HCT116 (cell line): ENCODE data around the gene EPYC. TPM values are rescaled to one million over a fixed set of nuclear protein-coding genes. Genes with fewer than 3 reads are reported as not detected.

Experiments used
- ATAC-seq: fragments of 200-7000 bp; cut with Tn5 transposase; 2 replicates; pipeline ENCODE4 v1.9.1; 2020; ENCODE audit warnings: mild to moderate bottlenecking, moderate library complexity
- BruUV-seq: library from RNA; stranded (reverse); fragments of 400-500 nt; replicated peaks from 2 replicates; lab custom pipeline; 2021; lab: Mats Ljungman, UMichigan
- CTCF ChIA-PET: fragments of 300-600 bp; sonication (Branson Sonifier 250); formaldehyde crosslinking; loops from one replicate; lab custom pipeline; 2021; ENCODE audit warnings: antibody characterized with exemption; lab: Charles Lee
- POLR2A ChIA-PET: fragments of 300-600, 350-600 bp; sonication (Branson Sonifier 250); formaldehyde crosslinking; loops from one replicate; lab custom pipeline; 2021; ENCODE audit warnings: antibody characterized with exemption; lab: Charles Lee
- RAD21 ChIA-PET, 2 experiments: fragments of 300-600 bp; sonication (Branson Sonifier 250); formaldehyde crosslinking; loops; one replicate each; lab custom pipeline; 2023; ENCODE audit warnings: low total read pairs in 2 of 2; ENCODE audit not compliant: uncharacterized antibody in 2 of 2, unreplicated experiment in 2 of 2, low non-redundant PET in 1 of 2; lab: Charles Lee
- DNase-seq: peaks from one replicate; pipeline ENCODE4 v3.0.0-alpha.2; 2010; ENCODE audit warnings: low read depth, low spot score
- H2AFZ ChIP-seq: fragments of 200-600 bp; shearing (Covaris generic), sonication (generic); 2 replicates; pipeline ENCODE4 v1.6.1; 2017; ENCODE audit warnings: low read depth, mixed run types, mixed read lengths, antibody characterized with exemption, low read length; ENCODE audit not compliant: poor library complexity, severe bottlenecking
- H3K27ac ChIP-seq: 2 replicates; pipeline ENCODE4 v1.5.1; 2012; ENCODE audit warnings: low read depth, low read length
- H3K27me3 ChIP-seq: fragments of 200-600 bp; sonication (generic); 2 replicates; pipeline ENCODE4 v1.6.1; 2016; ENCODE audit warnings: mixed run types, low read length, mixed read lengths; ENCODE audit not compliant: insufficient read depth
- H3K36me3 ChIP-seq, 2 experiments: fragments of 200-500 bp in 1 of 2; fragments of 200-600 bp in 1 of 2; sonication (Bioruptor generic) in 1 of 2; sonication (generic) in 1 of 2; 2 replicates each; pipeline versions ENCODE4 v1.5.1 to v1.6.1; 2014 to 2016; ENCODE audit warnings: low read length in 2 of 2, inconsistent platforms in 1 of 2, mixed read lengths in 1 of 2, mixed run types in 1 of 2; ENCODE audit not compliant: insufficient read depth in 2 of 2, control insufficient read depth in 1 of 2
- H3K4me1 ChIP-seq, 2 experiments: fragments of 200-600 bp in 1 of 2; sonication (generic) in 1 of 2; 2 replicates each; pipeline versions ENCODE4 v1.5.1 to v1.6.1; 2012 to 2017; ENCODE audit warnings: low read length in 2 of 2, inconsistent platforms in 1 of 2, mild to moderate bottlenecking in 1 of 2, mixed read lengths in 1 of 2, mixed run types in 1 of 2, moderate library complexity in 1 of 2; ENCODE audit not compliant: insufficient read depth in 2 of 2, control insufficient read depth in 1 of 2
- H3K4me2 ChIP-seq: fragments of 200-600 bp; sonication (generic); 2 replicates; pipeline ENCODE4 v1.6.1; 2017; ENCODE audit warnings: mixed run types, low read length, mixed read lengths
- H3K4me3 ChIP-seq, 2 experiments: fragments of 200-600 bp in 1 of 2; sonication (generic) in 1 of 2; replicated peaks in 1 of 2; 2 replicates each; pipeline ENCODE4 v1.5.1; 2011 to 2016; ENCODE audit warnings: low read length in 2 of 2, control low read depth in 1 of 2, low read depth in 1 of 2, mild to moderate bottlenecking in 1 of 2, mixed read lengths in 1 of 2, mixed run types in 1 of 2
- H3K79me2 ChIP-seq: fragments of 200-600 bp; sonication (generic); 2 replicates; pipeline ENCODE4 v1.6.1; 2017; ENCODE audit warnings: mild to moderate bottlenecking, mixed run types, low read length, moderate library complexity, mixed read lengths; ENCODE audit not compliant: insufficient read depth
- H3K9ac ChIP-seq: fragments of 200-600 bp; sonication (generic); 2 replicates; pipeline ENCODE4 v1.6.1; 2016; ENCODE audit warnings: low read length, mixed read lengths
- H3K9me2 ChIP-seq: fragments of 200-600 bp; sonication (generic), shearing (Covaris generic); 2 replicates; pipeline ENCODE4 v1.6.1; 2017; ENCODE audit warnings: mixed run types, mild to moderate bottlenecking, moderate library complexity; ENCODE audit not compliant: insufficient read depth
- H3K9me3 ChIP-seq, 2 experiments: fragments of 200-500 bp in 1 of 2; fragments of 200-600 bp in 1 of 2; sonication (Bioruptor generic) in 1 of 2; sonication (generic) in 1 of 2; 2 replicates each; pipeline ENCODE4 v1.6.1; 2014 to 2017; ENCODE audit warnings: low read length in 2 of 2, mixed read lengths in 2 of 2, inconsistent platforms in 1 of 2, low read depth in 1 of 2, mild to moderate bottlenecking in 1 of 2, mixed run types in 1 of 2, moderate library complexity in 1 of 2; ENCODE audit not compliant: control insufficient read depth in 1 of 2, insufficient read depth in 1 of 2
- H4K20me1 ChIP-seq: fragments of 200-600 bp; sonication (generic), shearing (Covaris generic); 2 replicates; pipeline ENCODE4 v1.6.1; 2017; ENCODE audit warnings: mixed run types, mild to moderate bottlenecking, moderate library complexity; ENCODE audit not compliant: insufficient read depth
- EGR1 ChIP-seq: IDR thresholded peaks from 2 replicates; pipeline ENCODE4 v1.6.1; 2012; ENCODE audit warnings: low read depth
- FOSL1 ChIP-seq: IDR thresholded peaks from 2 replicates; pipeline ENCODE4 v1.6.1; 2012; ENCODE audit warnings: low read depth
- POLR2AphosphoS5 ChIP-seq: IDR thresholded peaks from 2 replicates; pipeline ENCODE4 v1.6.1; 2011; ENCODE audit warnings: mild to moderate bottlenecking, low read depth, low read length, moderate library complexity
- SIN3A ChIP-seq: IDR thresholded peaks from 2 replicates; pipeline ENCODE4 v1.6.1; 2012; ENCODE audit warnings: low read depth
- SP1 ChIP-seq: IDR thresholded peaks from 2 replicates; pipeline ENCODE4 v1.6.1; 2012; ENCODE audit warnings: low read depth
- SRF ChIP-seq: IDR thresholded peaks from 2 replicates; pipeline ENCODE4 v1.6.1; 2012; ENCODE audit warnings: low read depth
- YY1 ChIP-seq: IDR thresholded peaks from 2 replicates; pipeline ENCODE4 v1.6.1; 2011; ENCODE audit warnings: low read length, low read depth, moderate library complexity, mild to moderate bottlenecking; ENCODE audit not compliant: insufficient replicate concordance; ENCODE audit errors: extremely low read depth
- ZBTB33 ChIP-seq: IDR thresholded peaks from 2 replicates; pipeline ENCODE4 v1.6.1; 2011; ENCODE audit warnings: mild to moderate bottlenecking, low read length, moderate library complexity; ENCODE audit not compliant: insufficient replicate concordance; ENCODE audit errors: extremely low read depth
- intact Hi-C: fragments of 100-400 bp; cut with micrococcal nuclease; formaldehyde crosslinking; loops from 2 replicates; pipeline ENCODE4 v1.10.0; 2022
- total RNA-seq: library from RNA; stranded (reverse); gene quantifications from one replicate; pipeline ENCODE4 v1.2.1, GENCODE V29; 2021; ENCODE audit not compliant: unreplicated experiment

Gene EPYC
- total RNA-seq, 1 experiment from 2014 or later = not detected

DNA sequence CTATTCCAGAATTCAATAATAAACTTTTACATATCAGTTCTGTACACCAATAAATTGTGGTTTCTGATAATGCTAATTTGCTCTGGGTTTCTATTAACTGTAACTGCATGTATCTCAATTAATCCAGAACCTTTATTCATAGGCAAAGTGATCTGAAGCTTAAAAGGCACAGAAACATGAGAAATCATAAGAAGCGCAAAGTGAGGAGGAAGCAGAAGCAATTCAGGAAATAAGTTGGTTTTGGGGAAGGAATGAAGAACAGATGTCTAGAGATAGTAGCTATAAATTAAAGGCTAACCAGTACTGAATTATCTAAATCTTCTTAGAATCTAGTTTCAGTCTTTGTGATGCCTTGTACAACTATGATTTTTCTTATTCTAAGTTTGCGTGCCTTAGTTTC is 28.5 kb upstream of the EPYC start:
- POLR2A ChIA-PET = no interaction called here
- CTCF ChIA-PET = no interaction called here

More for the DNA sequence above, 28.5 kb upstream of the EPYC start:
- no TSS peak for BruUV-seq
- Histone ChIP-seq H3K4me1 (no peaks in the 10 kb centered on the region), H3K79me2 (no peaks in the 10 kb centered on the region), H3K36me3 (no peaks in the 10 kb centered on the region), H3K4me2 (no peak overlapping the region), H3K27ac (no peak overlapping the region), H4K20me1 (no peaks in the 10 kb centered on the region), H3K9me2 (no peaks in the 10 kb centered on the region), H3K9me3 (no peaks in the 10 kb centered on the region), H3K9ac (no peak overlapping the region), H3K27me3 (no peaks in the 10 kb centered on the region), H3K4me3 (no peak overlapping the region), H2AFZ (no peak overlapping the region)
- TF ChIP-seq EGR1 (no peak), FOSL1 (no peak), YY1 (no peak), SP1 (no peak), SRF (no peak), SIN3A (no peak), POLR2AphosphoS5 (no peak), ZBTB33 (no peak)
- intact Hi-C loops = no loop called here
- ATAC-seq (no peak), DNase-seq (no peak)
- RAD21 ChIA-PET = no interaction called here
